NCI-H748 (cell line): ENCODE data around the gene TERC.

ENCODE experiments used
- DNase-seq: peaks from one replicate; lab custom pipeline; 2025; ENCODE audit not compliant: unreplicated experiment; lab: John Stamatoyannopoulos, UW

Gene TERC

DNA sequence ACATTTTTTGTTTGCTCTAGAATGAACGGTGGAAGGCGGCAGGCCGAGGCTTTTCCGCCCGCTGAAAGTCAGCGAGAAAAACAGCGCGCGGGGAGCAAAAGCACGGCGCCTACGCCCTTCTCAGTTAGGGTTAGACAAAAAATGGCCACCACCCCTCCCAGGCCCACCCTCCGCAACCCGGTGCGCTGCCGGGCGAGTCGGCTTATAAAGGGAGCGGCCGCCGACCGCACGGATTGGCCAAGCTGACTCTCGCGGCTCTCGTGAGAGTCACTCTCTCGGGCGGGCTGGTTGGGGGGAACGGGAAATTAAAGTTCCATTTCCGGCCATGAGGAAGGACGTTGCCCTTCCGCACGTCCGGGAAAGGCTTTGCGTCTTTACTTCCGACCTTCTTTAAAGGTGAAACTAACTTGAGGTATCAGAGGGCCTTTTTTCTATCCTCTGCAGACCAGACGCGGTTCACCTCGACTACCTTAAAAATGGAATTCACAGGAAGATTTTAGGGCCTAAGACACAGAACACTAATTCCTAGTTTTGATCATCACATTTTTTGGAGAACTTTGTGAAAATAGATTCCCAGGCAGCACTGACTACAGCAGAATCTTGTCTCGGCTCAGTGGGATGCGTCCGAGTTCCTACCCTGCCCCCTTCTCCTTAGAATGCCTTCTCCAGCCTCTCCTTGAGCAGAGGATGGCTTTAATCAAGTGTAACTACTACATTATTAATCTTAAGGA, at the start of gene TERC:
Gene TERC, minus strand, starts transcription at position 179 of the 731 bp plus-strand sequence.
- peak; percentile 94 for DNase-seq

DNA sequence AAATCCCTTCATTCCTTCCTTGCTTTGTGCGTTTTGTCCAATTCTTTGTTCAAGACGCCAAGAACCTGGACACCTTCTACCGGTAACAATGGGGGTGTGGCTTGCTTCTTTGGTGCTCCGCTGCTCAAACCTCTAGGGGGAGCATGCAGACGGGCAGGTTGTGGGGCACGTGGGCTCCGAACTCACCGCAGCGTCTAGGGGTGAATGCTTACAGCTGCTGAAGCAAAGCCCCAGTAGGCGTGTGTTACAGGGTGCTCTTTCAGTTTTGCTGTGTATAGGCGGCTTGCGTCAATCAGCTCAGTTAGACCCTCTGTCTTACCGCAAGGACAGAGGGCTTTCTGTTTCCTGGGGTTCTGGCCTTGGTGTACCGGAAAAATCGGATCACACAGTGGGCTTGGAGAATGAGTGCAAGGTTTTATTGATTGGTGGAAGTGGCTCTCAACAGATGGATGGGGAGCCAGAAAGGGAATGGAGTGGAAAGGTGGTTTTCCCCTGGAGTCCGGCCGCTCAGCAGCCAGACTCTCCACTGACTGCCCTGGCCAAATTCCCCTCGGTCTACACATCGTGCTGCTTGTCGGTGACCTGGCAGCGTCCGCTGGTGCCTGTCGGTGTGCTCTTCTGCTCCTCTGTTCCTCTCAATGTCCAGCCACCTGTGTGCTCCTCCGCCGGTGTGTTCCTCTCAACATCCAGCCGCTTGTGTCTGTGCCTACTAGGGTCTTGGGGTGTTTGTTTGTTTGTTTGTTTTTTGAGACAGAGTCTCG, 49.1 kb upstream of the TERC start:
- DNase-seq: peak; percentile 76

DNA sequence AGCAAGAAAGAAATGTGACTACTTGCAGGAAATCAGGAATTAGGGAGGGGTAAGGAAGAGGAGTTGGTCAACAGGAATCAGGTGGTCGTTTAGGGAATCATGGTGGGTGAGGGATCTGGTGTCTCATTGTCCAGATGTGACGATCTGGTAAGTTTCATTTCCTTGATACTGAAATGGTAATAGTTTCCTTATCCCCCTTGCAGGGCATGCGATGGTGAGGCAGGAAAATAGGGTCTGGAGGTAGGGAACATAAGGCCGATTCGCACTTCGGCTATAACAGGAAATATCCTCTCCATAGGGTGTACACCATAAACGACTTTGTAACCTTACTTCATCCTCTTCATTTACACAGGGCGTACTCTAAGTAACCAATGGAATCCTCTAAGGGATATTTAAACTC, 48.4 kb upstream of the TERC start:
- DNase-seq: peak; percentile 18

DNA sequence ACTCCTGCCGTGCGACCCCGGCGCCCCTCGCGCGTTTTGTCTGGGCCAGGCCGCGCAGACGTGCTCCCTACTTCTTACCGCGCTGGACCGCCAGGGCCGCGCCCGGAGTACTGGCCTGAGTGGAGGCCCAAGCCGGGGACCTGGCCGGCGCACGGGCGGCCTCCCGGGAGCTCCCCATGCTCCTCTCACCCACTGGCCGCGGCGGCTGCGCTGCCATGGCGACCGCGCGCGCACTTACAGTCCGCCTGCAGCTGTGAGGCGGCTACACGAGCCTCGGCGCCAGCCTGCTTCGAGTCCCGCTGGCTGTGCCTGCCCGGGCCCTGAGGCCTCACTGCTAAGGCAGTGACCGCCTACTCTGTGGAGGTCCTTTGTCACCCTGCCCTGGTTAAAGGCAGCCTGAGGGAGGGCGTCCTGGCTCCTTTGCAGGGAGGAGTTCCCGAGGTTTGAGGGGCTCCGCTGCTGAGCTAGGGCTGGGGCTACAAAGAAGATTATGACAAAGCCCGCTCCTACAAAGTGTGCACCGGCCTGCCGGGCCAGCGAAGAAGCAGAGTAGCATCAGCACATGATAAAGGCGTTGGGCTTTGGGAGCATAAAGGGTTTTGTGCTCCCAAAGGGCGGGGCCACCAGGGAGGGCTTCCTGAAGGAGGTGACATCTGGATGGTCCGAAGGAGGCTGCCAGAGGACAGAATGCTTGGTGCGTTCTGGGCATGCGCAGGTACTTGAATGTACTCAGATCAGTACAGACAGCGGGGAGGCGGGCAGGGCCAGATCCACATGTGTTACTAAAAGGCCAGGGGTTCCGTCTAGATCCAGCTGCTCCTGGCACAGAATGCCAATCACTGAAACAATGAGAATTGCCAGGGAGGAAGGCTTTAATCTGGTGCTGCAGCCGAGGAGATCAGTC, 47.7 kb upstream of the TERC start, which contains the start of the genes LRRC34 and LRRIQ4:
Gene LRRC34, minus strand, starts transcription at position 573 of the 904 bp plus-strand sequence. Its CDS starts 356 bp downstream, at position 217.
Gene LRRIQ4, plus strand, starts transcription at position 539 of the 904 bp plus-strand sequence. CDS start 9,052 bp downstream, outside the sequence.
- peak; percentile 91 for DNase-seq

- DNase-seq: peak; percentile 67
These were observed 46.9 kb upstream of the TERC start for GRCh38 chr3:169811631-169812331.

DNA sequence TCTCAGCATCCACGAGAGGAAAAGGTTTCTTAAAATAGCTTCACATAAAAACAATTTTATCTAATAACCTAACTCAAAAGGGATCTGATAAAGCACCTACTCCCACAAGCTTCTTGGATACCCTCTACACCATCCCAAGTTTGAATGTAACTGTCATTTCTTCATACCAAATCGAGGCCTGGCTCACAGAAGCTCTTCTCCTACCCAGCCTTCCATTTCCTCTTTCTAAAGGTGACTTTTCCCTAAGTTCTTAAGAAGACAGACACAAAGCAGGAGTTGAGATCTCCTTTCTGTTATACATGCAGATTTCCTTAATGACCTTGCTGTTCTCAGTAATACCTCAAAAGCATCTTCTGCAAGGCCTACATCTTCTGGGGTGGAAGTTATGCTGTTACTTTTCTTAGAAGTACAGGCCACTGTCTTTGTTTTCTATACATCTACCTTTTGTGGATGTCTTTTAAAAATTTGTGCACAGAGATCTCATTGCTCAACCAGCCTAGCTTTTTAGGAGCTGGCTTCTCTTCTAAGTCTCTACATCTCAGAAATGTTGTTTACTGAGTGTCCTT, 44.5 kb upstream of the TERC start:
- no peak for DNase-seq

DNA sequence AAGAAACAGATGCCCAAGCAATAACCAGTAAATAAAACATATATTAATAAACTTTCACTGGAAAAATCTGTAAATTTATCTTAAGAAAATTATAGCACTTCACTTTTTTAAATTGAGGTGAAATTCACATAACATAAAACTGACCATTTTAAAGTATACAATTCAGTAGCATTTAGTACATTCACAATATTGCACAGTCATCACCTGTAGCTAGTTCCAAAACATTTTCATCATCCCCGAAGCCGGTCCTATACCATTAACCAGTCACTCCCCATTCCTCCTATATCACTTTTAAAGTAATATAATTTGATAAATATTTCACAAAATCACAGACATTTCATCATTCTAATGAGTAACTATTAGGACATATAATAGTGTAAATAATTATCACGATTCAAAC, 39.8 kb upstream of the TERC start:
- DNase-seq: no peak

- DNase-seq: no peak
These were observed 27.5 kb upstream of the TERC start for GRCh38 chr3:169792359-169792758.

DNA sequence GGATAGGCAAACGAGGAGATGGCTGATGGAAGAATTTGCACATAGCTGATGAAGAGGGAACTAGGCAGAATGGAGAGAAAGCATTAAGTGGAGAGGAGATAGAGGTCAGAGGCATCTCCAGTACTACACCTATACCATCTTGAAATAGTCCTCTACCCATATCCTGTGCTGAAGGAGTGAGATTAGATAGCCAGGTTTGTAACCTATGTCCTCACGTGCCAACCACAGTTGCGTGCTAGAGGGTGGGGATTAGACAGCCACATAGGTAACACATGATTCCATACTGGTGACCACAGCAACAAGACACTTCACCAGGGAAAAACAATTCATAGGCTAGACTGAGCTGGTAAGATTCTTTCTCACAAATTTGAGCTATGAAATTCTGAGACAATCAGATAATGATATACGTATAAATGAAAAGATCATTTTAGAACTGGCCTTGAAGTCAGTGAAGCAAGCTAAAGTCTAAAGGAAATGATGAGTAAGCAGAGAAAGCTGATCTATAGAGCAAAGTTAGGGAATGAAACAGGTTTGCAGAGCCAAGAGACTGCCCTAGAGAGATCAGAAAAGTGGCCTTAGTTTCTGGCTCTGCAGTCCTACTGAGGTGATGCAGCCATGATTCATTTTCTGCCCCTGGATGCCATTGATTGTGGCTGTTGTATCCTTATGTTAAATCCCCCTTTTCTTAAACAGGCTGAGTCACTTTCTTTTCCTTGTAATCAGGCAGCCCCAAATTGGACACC, 26.0 kb upstream of the TERC start:
- DNase-seq: no peak

GRCh38 chr3:169790219-169790618, 25.4 kb upstream of the TERC start:
- no peak for DNase-seq

DNA sequence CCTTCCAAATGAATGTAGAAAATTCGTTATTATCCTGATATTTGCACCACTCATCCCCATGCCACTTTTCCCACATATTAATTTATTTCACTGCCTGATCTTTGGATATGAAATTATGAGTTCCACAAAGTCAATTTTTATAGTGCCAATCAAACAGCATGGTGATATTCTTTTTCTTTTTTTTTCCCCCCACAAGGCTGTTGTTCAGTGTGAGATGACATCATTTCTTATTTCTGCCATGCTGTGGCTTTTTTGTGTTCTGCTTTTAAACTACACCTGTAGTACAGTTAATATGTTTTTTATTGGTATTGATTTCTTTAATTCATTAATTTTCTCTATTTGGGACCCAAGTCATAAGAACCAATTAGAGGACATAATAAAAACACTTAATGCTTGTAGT, 22.9 kb upstream of the TERC start:
- no peak for DNase-seq

DNA sequence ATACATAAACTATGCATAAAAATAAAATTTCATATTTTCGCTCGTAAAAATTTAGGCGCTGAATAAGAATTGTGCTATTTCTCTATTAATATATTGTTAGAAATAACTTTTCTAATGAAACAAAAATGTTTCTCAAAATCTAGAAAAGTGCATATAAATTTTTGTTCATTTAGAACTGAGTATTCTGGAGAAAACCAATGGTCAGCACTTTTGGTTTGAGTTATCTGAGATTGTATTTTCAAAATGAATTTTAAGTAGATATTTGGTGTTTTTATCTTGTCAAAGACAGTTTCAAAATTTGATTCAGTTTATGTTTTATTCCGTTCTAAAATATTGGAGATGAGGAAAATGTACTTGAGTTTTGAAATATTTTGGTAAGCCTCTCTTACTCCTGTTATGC, 22.3 kb upstream of the TERC start:
- DNase-seq: no peak

DNA sequence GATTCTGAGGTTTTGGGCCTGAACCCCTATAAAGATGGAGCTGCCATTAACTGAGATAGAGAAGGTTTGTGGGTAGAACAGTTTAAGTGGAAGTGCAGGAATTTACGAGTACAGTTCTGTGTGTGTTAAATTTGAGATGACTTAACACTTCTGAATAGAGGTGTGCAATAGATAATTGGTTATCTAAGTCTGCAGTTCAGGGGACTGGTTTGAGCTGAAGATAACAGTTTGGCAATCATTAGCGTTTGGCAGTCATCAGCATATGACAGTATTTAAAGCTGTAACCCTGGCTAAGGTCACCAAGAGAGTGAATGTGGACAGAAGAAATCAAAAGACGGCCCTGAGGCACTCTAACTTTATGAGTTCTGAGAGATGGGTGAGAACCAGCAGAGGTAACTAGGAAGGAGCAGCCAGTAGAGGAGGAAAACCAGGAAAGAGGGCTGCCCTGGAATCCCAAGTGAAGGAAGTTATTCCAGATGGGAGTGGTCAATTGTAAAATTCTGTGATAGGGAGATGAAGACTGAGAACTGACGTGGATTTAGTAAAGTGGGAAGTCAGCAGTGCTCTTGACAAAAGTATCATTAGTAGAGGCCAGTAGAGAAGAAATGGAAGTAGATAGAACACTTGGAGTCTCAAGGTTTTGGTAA, 16.5 kb upstream of the TERC start:
- DNase-seq: no peak

DNA sequence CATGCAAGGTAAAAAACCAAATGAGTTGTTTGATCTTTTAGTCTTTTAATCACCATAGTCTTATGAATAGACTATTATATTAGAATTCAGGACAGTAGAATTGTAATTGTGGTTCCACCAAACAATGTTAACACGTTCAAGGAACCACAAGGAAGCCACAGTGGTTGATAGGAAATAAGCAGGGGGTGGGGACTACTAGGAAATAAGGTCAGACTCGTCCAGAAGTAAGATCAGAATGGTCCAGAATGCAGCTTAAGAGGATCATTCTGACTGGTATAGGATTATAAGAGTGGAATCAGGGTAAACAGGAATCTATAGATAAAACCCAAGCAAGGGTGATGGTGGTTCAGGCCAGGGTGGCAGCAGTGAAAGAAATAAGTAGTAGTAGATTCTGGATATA, 15.9 kb upstream of the TERC start:
- no peak for DNase-seq

DNA sequence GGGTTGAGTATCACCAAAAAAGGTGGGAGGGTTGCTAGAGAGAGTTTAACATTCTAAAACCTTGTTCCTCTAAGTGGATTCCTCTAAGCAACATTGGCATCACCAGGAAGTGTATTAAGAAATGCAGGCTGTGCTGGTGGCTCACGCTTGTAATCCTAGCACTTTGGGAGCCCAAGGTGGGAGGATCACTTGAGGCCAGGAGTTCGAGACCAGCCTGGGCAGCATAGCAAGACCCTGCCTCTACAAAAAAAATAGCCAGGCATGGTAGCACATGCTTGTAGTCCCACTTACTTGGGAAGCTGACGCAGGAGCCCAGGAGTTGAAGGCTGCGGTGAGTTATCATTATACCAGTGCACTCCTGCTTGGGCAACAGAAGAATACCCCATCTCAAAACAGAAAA, 13.0 kb upstream of the TERC start:
- DNase-seq: no peak

- DNase-seq: no peak
These were observed 9.3 kb upstream of the TERC start for GRCh38 chr3:169774186-169774585.

DNA sequence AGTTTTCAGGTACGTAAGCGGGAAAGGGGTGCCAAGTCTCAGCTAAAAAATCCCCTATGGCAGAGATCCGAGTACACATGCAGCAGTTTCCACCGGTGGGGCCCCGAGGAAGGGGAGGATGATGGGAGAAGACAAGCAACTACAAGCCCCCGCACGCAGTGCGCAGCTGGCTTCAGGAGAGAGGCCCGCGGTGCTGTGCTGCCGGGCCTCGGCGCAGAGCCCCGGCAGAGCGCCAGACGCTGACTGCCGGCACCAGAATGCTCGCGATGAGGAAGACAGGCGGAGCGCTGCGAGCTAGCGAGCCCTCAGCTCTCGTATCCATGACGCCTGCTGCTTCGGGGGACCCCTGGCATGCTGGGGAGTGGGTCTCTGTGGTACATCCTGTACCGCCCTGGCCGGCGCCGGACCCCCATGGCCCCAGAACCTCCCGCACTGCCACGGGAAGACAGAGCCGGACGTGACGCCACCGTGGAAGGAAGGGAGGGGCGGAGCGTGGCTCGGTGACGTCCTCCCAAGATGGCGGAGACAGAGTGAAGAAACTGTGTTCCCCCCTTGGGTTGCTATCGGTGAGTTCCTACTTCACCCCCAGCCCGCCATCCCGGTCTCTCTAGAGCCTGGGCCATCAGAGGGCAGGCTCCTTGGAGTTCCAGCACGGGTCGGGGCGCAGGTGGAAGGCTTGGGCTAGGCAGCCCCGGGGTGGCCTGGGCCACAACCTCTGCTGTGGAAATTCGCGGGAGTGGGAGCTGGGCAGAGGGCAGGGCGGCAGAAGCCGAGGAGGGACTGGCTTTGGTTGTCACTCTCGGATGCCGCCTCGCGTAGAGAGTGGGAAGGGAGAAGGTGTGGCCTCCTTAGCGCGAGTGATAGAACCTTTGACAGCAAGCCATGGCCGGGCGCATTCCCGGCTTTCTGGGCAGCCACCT, 8.3 kb upstream of the TERC start, which contains the start of gene MYNN:
Gene MYNN, plus strand, starts transcription at position 500 of the 920 bp plus-strand sequence. CDS start 900 bp downstream, outside the sequence.
- peak; percentile 87 for DNase-seq
